NCI-H2227 (cell line): Measurements from ENCODE around the gene NRP2.

Source experiments
- DNase-seq: peaks from one replicate; lab custom pipeline; 2025; ENCODE audit not compliant: unreplicated experiment; lab: John Stamatoyannopoulos, UW

Gene NRP2

DNA sequence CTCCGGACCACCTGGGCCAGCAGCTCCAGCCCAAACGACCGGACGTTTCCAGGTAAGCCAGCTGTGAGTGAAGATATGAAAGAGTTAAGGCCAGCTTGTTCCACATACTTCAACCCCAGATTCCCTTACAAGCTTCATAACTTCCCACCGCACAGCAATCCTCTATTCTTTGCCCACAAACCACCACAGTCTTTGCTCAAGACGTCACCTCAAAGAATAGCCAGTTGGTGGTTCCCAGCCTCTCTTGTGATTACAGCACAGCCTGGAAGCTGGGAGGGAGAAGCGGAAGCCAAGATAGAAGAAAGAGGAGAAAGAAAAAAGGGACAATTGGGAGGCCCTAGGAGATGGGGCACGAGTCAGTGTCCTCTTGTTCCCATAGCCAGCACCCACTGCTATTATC is 70.6 kb downstream of the NRP2 start:
- DNase-seq, result no peak

DNA sequence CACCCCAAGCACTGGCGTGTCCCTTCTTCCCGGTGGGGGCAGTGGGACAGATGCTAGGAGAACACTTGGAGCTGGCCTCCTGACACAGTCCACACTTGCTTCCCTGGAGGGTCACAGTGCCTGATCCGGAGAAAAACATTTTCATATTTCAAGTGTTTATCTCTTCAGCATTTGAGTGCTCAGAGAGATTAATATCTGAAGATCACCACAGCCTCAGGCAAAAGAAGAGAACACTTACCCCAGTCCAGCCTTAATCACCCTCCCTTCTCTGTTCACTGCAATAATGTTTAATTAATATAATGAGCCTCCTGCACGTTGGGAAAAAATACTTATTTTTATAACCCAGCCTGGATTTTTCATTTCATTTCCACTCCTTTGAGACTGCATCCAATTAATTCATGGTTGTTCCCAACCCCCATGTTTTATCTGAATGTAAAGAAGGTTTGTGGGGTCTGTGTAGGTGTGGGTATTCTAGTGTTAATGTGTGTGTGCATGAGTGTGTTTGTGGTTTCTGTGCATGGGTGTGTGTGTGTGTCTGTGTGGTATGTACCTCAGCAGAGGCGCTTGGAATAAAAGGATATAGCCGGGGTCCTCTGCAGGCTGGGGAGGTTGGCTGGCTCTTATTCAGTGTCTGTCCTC is 72.1 kb downstream of the NRP2 start:
- DNase-seq, result no peak

DNA sequence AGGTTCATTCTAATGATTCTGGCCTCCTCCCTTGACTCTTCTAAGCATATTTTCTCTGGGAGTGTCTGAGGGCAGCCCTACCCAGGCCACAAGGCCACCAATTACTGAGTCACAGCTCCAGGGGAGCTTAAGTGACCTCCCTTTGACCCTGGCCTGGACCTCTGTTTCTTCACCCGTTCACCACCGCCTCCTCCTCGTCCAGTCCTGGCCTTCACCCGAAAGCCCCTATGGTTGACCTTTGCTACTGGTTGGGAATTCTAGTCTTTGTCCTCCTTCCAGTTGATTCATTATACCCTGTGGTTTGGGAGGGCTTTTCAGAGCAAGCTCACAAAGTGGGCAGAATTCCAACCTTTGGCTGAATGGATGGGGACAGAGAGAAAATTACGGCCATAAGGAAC is 72.6 kb downstream of the NRP2 start:
- DNase-seq, result no peak

DNA sequence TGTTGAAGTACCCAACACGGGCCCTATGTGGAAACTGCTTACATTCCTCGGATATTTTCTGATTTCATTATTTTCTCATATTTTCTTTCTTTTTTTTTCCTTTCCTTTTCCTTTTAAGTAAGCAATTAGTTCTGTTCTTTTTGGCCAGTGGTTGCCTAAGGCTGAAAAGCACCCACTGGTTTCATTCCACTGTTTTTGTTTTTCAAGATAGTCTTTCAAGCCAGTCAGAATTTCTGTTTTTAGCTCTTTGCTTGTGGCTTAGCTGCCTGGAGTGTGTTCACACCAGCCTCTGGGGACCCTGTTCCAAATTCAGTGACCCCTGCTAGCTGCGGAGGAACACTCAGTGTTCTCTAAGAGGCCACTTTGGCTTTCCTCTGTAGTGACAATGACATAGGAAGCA is 73.6 kb downstream of the NRP2 start:
- DNase-seq, result no peak

DNA sequence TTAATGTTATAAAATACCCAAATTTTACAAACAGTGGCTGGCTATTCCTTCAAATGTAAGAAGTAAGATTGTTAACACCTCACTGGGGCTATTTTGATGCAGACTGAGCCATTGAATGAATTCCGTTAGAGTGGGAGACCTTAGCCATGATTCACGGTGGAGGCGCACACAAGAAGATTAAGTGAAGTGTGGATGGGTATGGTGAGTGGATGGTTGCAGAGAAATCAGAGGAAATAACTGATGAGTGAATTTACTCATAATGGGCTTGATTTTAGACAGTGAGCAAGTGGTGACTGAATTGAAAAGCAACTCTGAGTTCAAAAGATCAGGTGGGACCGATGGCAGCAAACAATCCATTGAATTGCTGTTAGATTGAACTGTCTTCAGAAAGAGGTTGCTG is 75.0 kb downstream of the NRP2 start:
- no peak for DNase-seq

DNA sequence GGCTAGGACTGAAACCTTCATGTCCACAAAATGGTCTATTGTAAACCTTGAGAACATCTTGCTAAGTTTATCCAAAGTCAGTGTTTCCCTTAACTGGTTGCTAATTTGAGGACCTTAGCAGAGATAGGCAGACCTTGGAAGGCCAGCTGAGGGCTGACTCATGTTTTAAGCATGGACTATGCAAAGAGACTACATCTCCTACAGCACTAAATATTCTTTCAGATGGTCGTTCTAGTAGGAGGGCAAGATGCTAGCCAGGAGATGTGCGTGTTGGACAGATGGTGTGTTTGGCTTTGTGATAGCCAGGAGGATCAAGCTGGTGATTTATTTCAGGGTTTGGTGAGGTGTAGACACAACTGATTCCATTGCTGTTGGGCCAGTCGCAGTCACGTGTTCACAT is 75.8 kb downstream of the NRP2 start:
- DNase-seq, result no peak

DNA sequence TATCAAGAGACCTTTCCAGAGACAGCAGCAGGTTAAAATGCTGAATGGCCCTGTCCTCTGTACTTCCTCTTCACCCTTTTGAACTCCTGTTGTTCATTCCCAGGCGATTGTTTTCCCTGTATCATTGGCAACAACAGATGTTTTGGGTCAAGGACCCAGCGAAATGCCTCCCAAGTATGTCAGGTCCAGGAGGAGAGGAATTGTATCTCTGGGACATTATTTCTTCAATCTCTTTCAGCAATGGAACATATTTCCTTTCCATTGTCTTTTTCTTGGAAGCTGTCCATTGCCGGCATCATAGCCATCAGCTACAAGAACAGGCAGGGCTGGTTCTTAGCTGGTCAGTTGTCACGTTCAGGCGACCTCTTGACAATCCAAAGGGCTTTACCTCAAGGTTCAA is 76.2 kb downstream of the NRP2 start:
- no peak for DNase-seq

DNA sequence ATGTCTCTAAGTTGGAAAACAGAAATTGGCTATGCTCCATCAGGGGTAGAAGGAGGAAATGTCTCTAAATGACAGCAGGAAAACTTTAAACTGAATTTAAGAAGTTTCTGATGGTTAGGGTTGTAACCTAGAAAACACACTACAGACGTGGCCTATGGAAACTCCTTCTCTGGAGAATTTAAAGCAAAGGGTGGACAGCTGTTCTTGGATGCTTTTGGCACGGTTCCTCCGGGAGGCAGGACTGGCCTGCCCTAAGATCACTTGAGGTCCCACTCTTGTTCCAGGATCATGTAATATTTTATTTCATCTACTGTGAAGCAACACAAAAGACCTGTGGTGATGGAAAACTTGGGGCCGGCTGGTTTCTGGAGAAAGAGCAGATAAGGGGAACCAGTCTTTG is 77.0 kb downstream of the NRP2 start:
- DNase-seq, result no peak

DNA sequence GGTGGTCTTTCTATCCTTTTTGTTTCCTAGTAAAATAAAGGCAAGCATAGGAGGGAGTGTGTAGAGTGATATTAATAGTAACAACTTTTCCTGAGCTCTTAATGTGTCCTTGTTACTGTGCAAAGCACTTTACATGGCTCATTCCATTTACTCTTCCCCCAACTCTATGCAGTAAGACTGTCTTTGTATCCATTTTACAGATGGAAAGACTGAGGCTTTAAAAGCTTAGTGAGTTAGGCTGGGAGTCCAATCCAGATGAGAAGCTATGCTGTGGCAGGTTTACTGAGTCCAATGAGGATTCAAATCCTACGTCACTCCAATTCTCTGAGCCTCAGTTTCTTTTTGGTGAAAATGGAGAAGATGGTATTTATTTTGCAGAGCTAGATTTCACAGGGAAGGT is 77.4 kb downstream of the NRP2 start:
- DNase-seq, result no peak

DNA sequence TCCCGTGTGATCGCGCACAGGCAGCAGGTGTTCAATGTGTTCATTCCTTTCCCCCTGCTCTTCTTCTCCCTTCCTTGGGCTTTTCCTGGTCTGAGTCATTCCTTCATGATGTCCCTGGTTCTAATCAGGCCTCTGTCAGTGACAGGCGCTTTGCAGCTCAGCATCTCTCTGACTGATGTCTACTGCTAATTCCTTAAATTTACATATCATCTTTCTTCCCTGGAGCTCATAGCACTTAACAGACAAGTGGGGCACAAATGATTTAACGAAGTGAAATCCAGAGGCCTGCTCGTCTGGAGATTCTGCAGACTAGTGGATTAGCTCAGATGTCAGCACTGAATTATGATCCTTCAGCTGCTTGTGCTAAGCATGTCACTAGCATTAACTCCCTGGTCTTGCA is 77.9 kb downstream of the NRP2 start:
- no peak for DNase-seq

DNA sequence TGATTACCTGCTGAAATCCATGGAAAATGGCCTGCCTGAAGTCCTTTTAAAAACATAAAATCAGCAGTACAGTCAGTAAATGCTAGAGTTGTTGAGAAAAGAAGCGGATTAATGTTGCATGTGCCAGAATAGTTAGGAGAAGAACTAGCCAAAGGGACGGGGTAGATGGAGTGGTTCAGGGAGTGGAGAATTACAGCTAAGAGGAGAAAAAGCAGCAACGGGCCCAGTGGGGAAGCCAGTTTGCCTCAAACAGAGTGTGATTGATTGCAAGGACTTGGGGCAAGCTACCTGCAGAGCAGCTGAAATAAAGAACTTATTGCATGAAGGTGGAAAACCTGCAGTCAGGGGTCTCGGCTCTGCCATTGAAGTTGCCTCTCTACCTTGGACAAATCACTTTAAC is 79.1 kb downstream of the NRP2 start:
- no peak for DNase-seq

DNA sequence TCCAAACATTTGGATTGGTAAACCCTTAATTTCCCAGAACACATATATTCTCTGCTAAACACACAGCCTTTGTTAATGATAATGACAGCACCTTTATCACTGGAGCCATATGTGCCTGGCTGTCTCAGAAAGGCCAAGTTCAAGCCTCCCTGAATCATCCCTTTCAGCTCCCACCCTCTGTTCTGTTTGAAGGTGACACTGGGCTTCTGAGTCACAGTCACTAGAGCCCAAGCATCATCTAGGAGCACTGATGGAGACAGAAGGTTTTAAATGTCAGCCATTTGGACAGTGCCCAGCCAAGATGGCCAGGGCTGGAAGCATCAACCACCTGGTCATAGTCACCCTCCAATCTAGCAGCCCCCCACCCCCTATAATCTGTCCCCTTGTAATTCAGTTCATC is 80.6 kb downstream of the NRP2 start:
- no peak for DNase-seq

DNA sequence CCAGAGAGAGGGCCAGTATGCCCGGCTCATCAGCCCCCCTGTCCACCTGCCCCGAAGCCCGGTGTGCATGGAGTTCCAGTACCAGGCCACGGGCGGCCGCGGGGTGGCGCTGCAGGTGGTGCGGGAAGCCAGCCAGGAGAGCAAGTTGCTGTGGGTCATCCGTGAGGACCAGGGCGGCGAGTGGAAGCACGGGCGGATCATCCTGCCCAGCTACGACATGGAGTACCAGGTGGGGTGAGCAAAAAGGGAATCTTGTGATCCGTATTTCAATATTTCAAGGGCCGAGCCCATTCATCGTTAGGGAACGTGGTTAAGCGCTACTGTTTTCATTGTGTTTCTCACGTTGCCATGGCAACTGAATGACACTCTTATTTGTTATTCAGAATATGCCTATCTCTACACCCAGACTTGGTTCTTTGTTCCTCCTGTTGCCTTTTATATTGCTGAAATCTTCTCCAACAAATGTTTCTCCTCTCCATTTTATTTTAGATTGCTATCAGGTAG is 81.5 kb downstream of the NRP2 start:
- DNase-seq, result peak; percentile 22

DNA sequence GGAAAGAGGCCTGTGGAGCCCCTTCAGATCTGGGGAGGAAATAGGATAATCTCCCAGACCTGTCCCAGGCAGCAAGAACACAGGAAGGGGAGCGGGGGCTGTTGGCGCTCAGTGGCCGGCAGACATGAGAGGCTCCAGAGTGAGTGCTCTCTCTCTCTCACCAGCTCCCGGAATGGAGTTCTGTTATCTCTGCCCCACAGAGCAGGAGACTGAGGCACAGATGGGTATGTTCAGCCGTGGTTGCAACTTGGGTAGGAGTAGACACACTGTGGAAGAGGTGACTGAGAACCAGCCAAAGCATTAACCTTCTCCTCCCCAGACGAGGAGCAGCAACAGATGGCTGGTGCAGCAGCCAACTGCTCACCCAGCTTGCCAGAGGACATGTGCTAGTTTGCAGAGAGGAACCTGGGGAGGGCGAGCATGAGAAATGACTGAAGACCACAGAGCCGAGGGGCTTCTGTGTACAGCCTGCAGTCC is 82.0 kb downstream of the NRP2 start:
- no peak for DNase-seq

DNA sequence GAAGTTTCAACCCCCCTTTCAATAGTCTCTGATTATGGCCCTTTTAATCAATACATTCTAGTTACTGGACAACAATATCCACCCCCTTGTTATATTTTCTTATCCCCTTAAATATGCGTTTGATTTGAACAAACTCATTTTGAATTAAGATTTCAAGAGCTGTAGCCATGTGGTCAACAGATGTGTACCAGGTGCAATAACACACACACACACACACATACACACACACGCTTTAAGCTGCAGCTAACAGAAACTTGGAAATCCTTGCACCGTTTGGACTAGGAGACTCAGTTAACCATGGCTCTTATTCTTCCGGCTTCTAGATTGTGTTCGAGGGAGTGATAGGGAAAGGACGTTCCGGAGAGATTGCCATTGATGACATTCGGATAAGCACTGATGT is 82.8 kb downstream of the NRP2 start:
- DNase-seq, result no peak

DNA sequence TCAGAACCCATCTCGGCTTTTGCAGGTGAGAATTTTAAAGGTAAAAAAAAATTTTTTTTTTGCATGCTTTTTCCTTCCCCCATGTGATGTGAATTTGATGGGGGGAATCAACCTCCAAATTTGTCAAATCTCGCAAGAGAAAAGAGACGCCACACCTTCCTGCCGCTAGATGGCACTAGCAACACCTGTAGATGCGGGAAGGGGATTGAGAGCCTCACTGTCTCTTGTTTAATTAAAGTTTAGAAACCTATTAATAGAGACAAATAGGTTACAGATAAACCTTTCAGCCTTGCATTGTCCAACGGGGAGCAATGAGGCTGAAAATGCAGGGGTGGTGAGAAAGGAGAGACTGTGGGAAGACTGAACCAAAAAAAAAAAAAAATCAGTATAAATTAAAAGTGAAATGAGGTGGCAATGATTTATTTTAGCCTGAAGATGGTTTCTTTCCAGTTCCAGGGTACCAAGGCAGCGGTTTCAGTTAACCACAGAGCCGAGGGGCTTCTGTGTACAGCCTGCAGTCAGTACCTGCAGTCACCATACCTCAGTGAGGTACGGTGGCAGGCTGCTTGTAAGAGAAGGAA is 84.6 kb downstream of the NRP2 start:
- peak; percentile 86 for DNase-seq

DNA sequence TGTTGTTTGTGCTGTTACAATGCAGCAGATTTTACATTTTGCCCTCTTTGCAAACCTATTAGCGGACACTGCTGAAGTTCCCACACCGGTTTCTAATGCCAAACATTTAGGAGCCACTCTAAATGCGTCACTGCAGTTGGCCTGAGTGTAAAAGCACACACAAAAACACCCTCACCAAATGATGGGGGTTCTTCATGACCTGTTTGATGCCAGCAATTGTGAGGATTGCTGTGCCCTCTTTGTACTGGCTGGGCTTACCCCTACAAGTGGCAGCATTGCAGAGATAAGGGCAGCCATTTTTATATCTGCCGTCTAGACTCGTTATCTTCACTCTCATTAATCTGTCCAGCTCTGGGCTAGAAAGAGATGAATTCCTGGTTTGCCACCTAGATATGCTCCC is 85.3 kb downstream of the NRP2 start:
- DNase-seq, result no peak

DNA sequence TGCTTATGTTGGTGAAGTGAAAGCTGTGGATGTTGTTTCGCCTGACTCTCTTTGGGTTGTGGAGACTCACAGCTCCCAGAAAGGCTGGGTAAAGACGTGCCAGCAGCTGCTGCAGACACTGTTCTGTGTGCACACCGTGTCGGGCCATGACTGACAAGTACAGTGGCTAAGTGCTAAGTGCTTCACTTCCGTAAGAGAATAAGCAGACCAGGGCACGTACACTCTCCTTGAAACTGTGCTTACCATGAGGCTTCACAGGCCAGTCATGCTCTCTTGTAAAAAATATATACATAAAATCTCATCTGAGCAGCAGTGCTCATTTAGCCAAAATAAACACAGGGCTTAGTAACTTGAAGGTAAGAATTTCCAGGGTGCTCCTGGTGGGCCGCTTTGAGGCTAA is 86.0 kb downstream of the NRP2 start:
- no peak for DNase-seq

DNA sequence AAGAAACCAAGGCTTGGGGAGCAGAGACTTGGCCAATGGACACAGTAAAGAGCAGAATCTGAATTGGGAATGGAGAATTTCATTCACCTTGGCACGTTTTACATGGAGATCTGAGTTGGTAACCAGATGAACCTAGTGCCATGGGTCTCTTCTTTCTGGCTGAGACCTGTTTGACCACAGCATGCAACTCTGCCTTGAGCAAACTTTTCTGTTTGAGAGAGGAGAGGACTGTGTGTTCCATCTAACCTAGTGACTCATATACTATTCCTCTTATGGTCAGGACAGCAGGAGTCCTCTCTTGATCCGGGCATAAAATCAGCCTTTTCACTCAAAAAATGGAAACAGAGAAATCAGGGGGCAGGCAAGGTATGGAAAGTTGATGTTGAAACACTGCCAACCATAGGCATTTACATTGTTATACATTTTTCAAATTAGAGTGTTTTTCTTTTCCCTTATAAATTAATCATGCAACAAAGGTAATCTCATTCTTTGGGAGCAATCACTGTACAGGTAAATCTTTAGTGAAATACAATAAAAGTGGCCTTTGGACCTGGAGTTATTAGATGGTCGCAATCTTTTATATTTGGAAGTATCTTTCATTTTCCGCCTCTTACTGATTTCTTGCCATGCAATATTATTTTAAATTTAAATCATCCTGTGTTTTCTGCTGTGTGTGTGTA is 86.7 kb downstream of the NRP2 start:
- DNase-seq, result no peak

DNA sequence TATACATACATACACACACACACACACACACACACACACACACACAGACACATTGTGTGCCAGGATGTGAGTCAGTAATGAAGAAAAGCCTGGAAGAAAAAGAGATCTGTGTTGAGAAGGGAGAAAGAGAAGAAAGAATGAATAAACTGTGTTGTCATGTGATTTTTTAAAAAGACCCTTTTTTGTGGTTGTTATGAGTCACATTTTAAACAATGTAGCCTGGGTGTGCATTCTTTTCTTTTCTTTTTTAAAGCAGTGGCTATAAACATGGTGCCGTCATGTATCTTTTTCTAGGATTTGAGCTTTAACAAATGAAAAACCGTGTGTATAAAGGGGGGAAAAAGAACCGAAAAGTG is 87.2 kb downstream of the NRP2 start:
- DNase-seq, result no peak

DNA sequence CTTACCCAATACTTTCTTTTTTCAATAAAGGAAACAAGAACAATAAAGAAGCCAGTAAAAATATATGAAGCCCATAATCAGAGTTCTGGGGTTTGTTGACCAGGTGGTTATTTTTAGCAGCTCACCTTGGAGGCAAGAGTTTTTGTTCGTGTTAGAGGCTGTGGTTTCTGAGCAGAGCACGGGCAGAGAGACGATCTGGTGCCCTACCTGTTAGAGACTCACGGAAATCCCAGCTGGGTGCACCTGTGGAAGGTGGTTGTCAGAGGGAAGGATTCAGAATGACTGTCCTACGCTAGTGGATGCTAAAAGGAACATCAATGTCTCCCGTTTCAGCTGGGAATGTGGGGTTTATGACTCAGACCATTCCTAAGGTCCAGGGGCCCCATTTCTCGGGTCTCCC is 87.6 kb downstream of the NRP2 start:
- no peak for DNase-seq

DNA sequence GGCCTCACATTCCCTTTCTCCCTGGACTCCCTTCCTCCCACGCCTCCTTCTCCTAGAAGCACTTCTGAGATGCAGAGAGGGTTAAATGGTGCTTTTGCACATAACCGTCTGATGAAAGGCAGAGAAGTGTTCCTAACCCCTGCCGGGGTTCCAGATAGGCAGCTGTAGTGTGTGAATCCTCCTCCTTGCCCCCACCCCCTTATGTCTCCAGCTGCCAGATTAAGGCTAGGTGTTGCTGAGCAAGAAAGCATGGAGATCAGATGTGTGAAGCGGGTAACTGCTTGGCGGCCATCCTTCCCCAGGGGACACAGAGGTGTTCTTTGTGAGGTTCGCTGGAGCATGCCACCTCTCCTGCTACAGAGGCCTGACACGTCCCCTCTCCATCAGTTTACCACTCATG is 88.3 kb downstream of the NRP2 start:
- DNase-seq, result no peak

DNA sequence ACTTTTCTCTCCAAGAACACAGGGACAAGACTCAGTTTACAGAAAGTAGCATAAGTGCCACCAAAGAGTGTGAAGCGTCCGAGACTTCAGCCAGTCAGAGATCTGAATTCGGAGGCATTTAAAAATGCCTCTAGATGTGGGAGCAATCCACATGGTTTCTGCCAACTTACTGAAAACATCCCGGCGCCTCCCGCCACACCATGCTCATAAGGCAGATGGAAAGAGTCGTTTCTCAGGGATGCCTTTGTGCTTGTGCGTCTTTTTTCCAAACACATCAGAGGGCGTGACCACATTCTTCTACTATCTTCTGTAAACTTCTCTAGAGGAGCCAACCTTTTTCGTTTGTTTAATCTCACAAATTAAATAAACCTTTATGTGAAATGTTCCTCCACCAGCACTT is 88.7 kb downstream of the NRP2 start:
- DNase-seq, result no peak
